NCI-H2171 (cell line): ENCODE measurements around the gene SSTR1.

Experiments
- DNase-seq: peaks from one replicate; lab custom pipeline; 2025; lab: John Stamatoyannopoulos, UW

SSTR1 gene

GRCh38 chr14:38202444-38203191 lies 5.1 kb upstream of the SSTR1 start:
- no peak for DNase-seq

GRCh38 chr14:38203929-38204718 lies 3.6 kb upstream of the SSTR1 start:
- no peak for DNase-seq

- no peak for DNase-seq
Measured at GRCh38 chr14:38204719-38205115, 3.0 kb upstream of the SSTR1 start.

- no peak for DNase-seq
Measured at GRCh38 chr14:38205119-38205813, 2.4 kb upstream of the SSTR1 start.

GRCh38 chr14:38205949-38206665 lies 1.6 kb upstream of the SSTR1 start:
- no peak for DNase-seq

GRCh38 chr14:38206689-38207376 lies 871 bp upstream of the SSTR1 start:
- no peak for DNase-seq

GRCh38 chr14:38207377-38207735 lies 348 bp upstream of the SSTR1 start:
- no peak for DNase-seq

- no peak for DNase-seq
Measured at GRCh38 chr14:38208618-38209562, 1.2 kb downstream of the SSTR1 start.

- no peak for DNase-seq
Measured at GRCh38 chr14:38209572-38210557, 2.2 kb downstream of the SSTR1 start.

GRCh38 chr14:38210587-38211216 lies 3.0 kb downstream of the SSTR1 start:
- no peak for DNase-seq

GRCh38 chr14:38211255-38211735 lies 3.6 kb downstream of the SSTR1 start:
- DNase-seq, result no peak

GRCh38 chr14:38212111-38212510 lies 4.4 kb downstream of the SSTR1 start:
- no peak for DNase-seq

GRCh38 chr14:38213001-38213400 lies 5.3 kb downstream of the SSTR1 start:
- DNase-seq, result no peak

GRCh38 chr14:38217553-38217952 lies 9.8 kb downstream of the SSTR1 start:
- DNase-seq, result no peak

- no peak for DNase-seq
Measured at GRCh38 chr14:38221077-38221476, 13.4 kb downstream of the SSTR1 start.

GRCh38 chr14:38224338-38224737 lies 16.6 kb downstream of the SSTR1 start:
- no peak for DNase-seq

- no peak for DNase-seq
Measured at GRCh38 chr14:38225946-38226345, 18.2 kb downstream of the SSTR1 start.

- DNase-seq, result no peak
Measured at GRCh38 chr14:38226366-38226765, 18.7 kb downstream of the SSTR1 start.

GRCh38 chr14:38233218-38233617 lies 25.5 kb downstream of the SSTR1 start:
- DNase-seq, result no peak
